ENCODE data around the gene AP1AR.

Gene AP1AR

DNA sequence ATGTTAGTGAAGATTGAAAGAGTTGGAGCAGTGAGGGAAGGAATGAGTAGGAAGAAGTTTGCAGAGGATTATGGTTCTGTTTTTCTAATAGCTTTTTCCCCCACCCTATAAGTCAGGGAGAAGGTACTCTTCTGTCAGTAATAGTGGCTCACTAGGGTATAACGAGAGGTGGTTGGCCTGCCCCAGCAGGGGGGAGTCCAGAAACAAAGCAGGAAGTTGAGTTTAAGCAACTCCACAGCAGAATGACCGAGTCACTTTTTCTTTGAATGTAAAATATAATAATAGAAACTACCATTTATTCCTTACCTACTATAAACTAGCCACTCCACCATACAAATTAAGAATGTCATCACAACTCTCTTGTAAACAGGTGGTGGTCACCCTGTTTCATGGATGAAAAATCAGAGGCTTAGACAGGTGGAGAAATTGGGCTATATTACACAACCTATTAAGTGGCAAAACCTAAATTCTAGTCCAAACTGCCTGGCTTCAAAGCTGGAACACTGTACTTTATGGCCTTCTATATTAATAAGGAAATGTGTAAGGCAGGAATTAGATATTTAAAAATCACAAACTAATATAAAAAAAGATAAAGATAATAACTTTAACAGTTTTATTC is 21.9 kb downstream of the AP1AR start:
- TF ChIP-seq, protein P1, sequence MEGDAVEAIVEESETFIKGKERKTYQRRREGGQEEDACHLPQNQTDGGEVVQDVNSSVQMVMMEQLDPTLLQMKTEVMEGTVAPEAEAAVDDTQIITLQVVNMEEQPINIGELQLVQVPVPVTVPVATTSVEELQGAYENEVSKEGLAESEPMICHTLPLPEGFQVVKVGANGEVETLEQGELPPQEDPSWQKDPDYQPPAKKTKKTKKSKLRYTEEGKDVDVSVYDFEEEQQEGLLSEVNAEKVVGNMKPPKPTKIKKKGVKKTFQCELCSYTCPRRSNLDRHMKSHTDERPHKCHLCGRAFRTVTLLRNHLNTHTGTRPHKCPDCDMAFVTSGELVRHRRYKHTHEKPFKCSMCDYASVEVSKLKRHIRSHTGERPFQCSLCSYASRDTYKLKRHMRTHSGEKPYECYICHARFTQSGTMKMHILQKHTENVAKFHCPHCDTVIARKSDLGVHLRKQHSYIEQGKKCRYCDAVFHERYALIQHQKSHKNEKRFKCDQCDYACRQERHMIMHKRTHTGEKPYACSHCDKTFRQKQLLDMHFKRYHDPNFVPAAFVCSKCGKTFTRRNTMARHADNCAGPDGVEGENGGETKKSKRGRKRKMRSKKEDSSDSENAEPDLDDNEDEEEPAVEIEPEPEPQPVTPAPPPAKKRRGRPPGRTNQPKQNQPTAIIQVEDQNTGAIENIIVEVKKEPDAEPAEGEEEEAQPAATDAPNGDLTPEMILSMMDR (IDR thresholded peaks at IDR 0.05) = no peak

DNA sequence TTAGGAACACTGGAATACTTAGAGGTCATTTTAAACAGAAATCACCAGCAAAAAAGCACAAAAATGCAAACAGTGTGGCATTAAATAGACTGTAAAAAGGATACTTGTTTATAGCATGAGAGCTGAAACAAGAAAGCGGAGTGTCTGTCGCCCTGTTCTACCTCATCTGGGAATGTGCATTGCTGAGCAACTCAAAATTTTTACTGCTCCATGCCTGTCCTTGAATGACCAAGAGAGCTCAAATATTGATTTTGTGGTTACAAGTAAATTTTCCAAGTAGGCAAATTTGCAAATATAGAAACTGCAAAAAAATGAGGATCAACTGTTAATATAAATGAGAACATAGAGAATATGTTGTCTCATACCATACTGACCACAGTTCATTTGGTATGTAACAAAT is 25.5 kb downstream of the AP1AR start:
- TF ChIP-seq, protein P1 (IDR thresholded peaks at IDR 0.05) = no peak

DNA sequence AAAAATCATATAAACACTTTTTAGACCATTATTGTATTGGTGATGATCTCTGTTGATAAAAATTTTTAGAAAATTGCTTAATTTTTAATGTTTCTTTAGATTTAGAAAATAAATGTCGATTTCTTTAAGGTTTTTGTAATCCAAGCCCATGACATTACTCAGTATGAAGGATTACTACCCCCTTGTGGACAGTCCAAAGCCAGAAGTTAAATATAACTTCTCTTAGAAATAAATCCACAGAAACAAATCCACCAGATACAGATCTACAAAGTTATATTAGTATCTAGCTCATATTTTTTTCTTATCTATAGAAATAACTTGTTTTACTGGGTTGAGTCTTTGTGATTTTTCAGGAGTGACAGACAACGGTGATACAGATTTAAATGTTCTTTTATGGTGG is 35.2 kb downstream of the AP1AR start:
- TF ChIP-seq, protein P1 (IDR thresholded peaks at IDR 0.05) = peak; percentile 49

DNA sequence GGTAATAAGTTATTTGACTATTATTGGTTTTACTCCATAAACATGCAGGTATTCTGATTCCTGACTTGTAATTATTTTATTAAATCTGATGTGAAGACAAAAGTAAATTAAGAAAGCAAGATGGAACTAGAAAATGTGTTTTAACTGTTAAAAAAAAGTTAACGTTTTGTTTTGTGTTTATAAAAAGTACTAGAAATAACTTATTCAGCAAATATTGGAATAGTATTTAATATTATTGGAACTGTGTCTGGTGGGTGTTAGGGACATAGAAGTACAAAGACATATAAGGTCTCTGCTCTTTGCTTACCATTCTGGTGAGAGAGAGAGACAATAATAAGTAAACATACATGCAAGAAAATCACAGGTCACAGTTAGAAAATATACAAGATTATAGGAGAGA is 38.5 kb downstream of the AP1AR start:
- TF ChIP-seq, protein P1 (IDR thresholded peaks at IDR 0.05) = no peak

DNA sequence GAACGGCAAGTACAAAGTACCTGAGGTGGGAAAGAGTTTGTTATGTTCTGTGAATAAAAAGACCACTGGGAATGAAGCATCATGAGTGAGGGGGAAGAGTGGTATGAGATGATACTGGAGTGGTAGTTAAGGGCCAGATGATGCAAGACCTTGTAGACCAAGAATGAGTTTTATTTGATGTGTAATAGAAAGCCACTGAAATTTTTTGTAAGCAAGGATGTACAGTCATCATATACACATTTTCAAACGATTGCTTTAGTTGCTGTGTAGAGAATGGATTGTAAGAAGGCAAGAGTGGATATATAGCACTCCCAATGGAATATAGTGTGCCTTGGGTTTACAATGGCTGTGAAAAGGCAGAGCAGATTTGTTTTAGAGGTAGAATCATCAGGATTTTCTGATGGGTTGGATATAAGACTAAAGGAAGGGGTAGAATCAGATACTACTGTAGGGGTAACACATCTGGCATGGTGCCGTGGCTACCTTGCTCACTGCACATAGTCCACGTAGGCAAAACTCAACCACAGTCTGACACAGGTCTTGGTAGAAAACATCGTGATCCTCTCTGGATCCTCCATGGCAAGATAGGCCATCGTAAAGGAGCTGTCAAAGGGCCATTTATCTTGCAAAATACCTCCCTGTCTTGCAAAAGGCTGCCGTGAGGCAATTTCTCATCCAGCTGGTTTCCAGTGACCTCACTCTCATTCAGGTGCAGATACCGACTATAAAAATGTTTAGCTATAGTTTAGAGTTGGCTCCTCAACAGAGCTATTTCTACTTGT is 39.2 kb downstream of the AP1AR start:
- TF ChIP-seq, protein P1 (IDR thresholded peaks at IDR 0.05) = no peak

DNA sequence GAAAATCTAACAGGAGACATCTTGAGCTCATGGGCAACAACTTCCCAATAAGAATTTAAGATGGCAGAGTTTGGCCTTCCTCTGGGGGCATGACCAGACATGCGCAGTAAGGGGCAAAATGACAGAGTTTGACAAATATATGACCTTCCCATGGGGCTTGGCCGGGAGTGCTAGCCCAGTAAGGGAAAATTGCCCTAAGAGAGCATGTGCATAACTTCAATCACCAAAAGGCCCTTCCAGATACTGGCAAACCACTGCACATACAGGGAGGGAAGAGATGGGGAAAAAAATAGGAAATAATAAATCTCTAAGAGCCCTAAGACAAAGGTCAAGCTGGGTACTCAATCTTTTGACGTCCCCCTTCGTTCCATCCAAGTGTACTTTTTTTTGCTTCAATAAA is 40.7 kb downstream of the AP1AR start:
- TF ChIP-seq, protein P1 (IDR thresholded peaks at IDR 0.05) = no peak

DNA sequence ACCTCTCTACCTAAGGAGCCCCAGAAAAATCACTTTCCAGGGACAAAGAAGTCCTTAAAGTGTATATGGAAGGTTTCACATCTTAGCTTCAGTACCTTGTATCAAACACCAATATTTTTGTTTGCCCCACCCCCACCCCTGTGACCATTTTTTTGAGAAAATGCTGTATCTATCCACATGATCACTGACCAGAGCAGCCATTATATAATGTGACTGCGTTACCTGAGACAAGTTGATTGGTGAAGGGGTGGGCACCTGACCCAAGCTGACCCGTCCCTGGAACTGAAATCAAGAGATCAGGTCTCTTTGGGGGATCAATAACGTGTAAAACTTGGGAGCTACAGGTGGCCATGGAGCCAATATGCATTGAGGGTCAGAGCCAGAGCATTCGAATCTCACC is 43.4 kb downstream of the AP1AR start:
- TF ChIP-seq, protein P1 (IDR thresholded peaks at IDR 0.05) = no peak

All from LNCAP (cell line).